DOHH2 (cell line): ENCODE data around the gene CD1C.

ENCODE experiments used
- EZH2phosphoT487 ChIP-seq: fragments of 200-600 bp; sonication (generic); IDR thresholded peaks from 2 replicates; pipeline ENCODE4 v1.6.1; 2017; ENCODE audit warnings: borderline replicate concordance, mild to moderate bottlenecking, antibody characterized with exemption, low read length, moderate library complexity, mixed read lengths
- TF ChIP-seq, protein P1 (sequence below): fragments of 200-600 bp; sonication (generic); IDR thresholded peaks from one replicate; pipeline ENCODE4 v1.5.1; 2014; ENCODE audit warnings: antibody characterized with exemption, mild to moderate bottlenecking, low read depth, low read length; ENCODE audit not compliant: poor library complexity, severe bottlenecking

DNA sequence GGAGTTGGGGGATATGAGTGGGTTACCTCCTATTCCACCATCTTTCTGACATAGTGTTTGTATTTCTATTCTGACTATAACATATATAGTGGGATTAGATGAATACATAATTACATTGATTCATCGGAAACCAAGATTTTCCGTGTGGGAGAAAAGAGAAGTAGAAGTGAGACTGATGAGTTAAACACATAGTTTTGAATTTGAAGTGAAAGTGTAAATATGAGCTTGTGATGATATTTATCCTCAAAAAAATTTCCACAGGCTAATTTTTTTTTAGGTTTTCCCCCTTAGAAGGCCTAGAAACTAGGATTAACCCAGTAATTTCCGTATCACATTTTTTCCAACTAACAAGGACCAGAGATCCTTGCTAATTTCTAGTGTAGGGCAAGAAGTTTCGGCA, 34.7 kb downstream of the CD1C start:
- TF ChIP-seq, protein P1, sequence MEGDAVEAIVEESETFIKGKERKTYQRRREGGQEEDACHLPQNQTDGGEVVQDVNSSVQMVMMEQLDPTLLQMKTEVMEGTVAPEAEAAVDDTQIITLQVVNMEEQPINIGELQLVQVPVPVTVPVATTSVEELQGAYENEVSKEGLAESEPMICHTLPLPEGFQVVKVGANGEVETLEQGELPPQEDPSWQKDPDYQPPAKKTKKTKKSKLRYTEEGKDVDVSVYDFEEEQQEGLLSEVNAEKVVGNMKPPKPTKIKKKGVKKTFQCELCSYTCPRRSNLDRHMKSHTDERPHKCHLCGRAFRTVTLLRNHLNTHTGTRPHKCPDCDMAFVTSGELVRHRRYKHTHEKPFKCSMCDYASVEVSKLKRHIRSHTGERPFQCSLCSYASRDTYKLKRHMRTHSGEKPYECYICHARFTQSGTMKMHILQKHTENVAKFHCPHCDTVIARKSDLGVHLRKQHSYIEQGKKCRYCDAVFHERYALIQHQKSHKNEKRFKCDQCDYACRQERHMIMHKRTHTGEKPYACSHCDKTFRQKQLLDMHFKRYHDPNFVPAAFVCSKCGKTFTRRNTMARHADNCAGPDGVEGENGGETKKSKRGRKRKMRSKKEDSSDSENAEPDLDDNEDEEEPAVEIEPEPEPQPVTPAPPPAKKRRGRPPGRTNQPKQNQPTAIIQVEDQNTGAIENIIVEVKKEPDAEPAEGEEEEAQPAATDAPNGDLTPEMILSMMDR, result no peak
- no peak for TF ChIP-seq EZH2phosphoT487
